HL-60 (cell line): ENCODE measurements around the gene AGAP1.

Source experiments
- CTCF ChIP-seq: IDR thresholded peaks from one replicate; pipeline ENCODE4 v1.5.1; 2011; ENCODE audit warnings: low read length, control low read depth, inconsistent platforms; ENCODE audit not compliant: insufficient read depth
- GABPA ChIP-seq: IDR thresholded peaks from 2 replicates; pipeline ENCODE4 v1.6.1; 2012; ENCODE audit warnings: low read depth
- POLR2AphosphoS5 ChIP-seq: IDR thresholded peaks from 2 replicates; pipeline ENCODE4 v1.6.1; 2012; ENCODE audit warnings: low read depth
- SPI1 ChIP-seq: IDR thresholded peaks from 2 replicates; pipeline ENCODE4 v1.6.1; 2012; ENCODE audit warnings: low read depth, mild to moderate bottlenecking, borderline replicate concordance
- TF ChIP-seq, protein P1 (sequence below): IDR thresholded peaks from 2 replicates; pipeline ENCODE4 v1.6.1; 2012; ENCODE audit warnings: low read depth; ENCODE audit not compliant: insufficient replicate concordance

DNA sequence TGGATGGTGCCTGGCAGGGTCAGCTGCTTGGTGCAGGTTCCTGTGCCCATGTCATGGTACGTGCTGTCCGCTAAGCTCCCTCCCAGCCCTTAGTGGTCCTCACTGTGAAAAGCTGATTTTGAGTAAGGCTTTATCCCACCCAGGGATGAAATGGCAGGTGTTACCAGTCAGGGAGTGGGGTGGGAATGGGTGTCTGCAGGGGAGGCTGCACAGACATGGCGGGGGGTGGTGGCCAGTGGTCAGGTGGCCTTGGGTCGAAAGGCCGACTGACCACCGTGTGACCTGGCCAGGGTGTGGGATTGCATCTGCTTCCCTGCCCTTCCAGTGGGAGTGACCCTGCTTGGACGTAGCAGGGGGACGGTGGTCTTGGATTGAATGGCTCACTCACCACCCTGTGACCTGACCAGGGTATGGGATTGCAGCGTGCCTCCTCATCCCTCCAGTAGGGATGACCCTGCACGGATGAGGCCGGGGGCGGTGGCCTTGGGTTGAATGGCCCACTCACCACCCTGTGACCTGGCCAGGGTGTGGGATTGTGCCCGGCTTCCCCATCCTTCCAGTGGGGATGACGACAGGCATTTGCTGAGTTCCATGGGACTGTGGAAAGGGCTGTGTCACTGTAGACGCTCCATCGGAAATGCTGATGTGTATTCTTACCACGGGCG is 29.8 kb downstream of the AGAP1 start:
- TF ChIP-seq CTCF (no peak), SPI1 (no peak), POLR2AphosphoS5 (no peak), GABPA (no peak)
- TF ChIP-seq, protein P1, sequence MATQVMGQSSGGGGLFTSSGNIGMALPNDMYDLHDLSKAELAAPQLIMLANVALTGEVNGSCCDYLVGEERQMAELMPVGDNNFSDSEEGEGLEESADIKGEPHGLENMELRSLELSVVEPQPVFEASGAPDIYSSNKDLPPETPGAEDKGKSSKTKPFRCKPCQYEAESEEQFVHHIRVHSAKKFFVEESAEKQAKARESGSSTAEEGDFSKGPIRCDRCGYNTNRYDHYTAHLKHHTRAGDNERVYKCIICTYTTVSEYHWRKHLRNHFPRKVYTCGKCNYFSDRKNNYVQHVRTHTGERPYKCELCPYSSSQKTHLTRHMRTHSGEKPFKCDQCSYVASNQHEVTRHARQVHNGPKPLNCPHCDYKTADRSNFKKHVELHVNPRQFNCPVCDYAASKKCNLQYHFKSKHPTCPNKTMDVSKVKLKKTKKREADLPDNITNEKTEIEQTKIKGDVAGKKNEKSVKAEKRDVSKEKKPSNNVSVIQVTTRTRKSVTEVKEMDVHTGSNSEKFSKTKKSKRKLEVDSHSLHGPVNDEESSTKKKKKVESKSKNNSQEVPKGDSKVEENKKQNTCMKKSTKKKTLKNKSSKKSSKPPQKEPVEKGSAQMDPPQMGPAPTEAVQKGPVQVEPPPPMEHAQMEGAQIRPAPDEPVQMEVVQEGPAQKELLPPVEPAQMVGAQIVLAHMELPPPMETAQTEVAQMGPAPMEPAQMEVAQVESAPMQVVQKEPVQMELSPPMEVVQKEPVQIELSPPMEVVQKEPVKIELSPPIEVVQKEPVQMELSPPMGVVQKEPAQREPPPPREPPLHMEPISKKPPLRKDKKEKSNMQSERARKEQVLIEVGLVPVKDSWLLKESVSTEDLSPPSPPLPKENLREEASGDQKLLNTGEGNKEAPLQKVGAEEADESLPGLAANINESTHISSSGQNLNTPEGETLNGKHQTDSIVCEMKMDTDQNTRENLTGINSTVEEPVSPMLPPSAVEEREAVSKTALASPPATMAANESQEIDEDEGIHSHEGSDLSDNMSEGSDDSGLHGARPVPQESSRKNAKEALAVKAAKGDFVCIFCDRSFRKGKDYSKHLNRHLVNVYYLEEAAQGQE, result no peak
